ENCODE results near the gene SET. TPM values are rescaled to one million over a fixed set of nuclear protein-coding genes. Genes with fewer than 3 reads are reported as not detected.

Gene SET
- total and polyA plus RNA-seq, 2 of the 8 experiments (the other 6 are each of a cell fraction or from before 2014, with no cell fraction given), result 466 to 1,345 TPM

GRCh38 chr9:128656416-128657343 is 32.3 kb upstream of the SET start, which contains the start of gene DYNC2I2 (continued):
- TF ChIP-seq CHD7 (IDR thresholded peaks at IDR 0.05; ENCODE audit: insufficient replicate concordance, low read length), result no peak
- no peak for TF ChIP-seq KDM5A (IDR thresholded peaks at IDR 0.05; ENCODE audit: low read length)
- no peak; the same call in 1 of the 2 replicates for TF ChIP-seq RBBP5 (IDR thresholded peaks at IDR 0.05; ENCODE audit: borderline replicate concordance, low read depth, low read length)
- TF ChIP-seq ATF2 (IDR thresholded peaks at IDR 0.05; ENCODE audit: low read length), result peak; percentile 83
- no peak for TF ChIP-seq KDM1A (IDR thresholded peaks at IDR 0.05; ENCODE audit: borderline replicate concordance, low read length)
- 0 out of 3 replicates have a peak, but pooled peaks of 1 of the 2 experiments have one; percentile 9 for TF ChIP-seq EP300 (IDR thresholded peaks at IDR 0.05; ENCODE audit: borderline replicate concordance in 1 of 2, low read depth in 2 of 2, low read length in 2 of 2)
- no peak for TF ChIP-seq BCL11A (IDR thresholded peaks at IDR 0.05; ENCODE audit: low read depth in 2 of 2, low read length in 2 of 2)

Measured in H1 (cell line).